Bronchus fibroblast of lung (primary cell): ENCODE measurements around the gene KIAA1217. TPM values are rescaled to one million over a fixed set of nuclear protein-coding genes. Genes with fewer than 3 reads are reported as not detected.

Source experiments
- total RNA-seq: library from RNA; depleted of rRNA; stranded (reverse); fragments of >200 nt; gene quantifications from 2 replicates; pipeline ENCODE4 v1.2.3, GENCODE V29; 2015

Gene KIAA1217, protein sequence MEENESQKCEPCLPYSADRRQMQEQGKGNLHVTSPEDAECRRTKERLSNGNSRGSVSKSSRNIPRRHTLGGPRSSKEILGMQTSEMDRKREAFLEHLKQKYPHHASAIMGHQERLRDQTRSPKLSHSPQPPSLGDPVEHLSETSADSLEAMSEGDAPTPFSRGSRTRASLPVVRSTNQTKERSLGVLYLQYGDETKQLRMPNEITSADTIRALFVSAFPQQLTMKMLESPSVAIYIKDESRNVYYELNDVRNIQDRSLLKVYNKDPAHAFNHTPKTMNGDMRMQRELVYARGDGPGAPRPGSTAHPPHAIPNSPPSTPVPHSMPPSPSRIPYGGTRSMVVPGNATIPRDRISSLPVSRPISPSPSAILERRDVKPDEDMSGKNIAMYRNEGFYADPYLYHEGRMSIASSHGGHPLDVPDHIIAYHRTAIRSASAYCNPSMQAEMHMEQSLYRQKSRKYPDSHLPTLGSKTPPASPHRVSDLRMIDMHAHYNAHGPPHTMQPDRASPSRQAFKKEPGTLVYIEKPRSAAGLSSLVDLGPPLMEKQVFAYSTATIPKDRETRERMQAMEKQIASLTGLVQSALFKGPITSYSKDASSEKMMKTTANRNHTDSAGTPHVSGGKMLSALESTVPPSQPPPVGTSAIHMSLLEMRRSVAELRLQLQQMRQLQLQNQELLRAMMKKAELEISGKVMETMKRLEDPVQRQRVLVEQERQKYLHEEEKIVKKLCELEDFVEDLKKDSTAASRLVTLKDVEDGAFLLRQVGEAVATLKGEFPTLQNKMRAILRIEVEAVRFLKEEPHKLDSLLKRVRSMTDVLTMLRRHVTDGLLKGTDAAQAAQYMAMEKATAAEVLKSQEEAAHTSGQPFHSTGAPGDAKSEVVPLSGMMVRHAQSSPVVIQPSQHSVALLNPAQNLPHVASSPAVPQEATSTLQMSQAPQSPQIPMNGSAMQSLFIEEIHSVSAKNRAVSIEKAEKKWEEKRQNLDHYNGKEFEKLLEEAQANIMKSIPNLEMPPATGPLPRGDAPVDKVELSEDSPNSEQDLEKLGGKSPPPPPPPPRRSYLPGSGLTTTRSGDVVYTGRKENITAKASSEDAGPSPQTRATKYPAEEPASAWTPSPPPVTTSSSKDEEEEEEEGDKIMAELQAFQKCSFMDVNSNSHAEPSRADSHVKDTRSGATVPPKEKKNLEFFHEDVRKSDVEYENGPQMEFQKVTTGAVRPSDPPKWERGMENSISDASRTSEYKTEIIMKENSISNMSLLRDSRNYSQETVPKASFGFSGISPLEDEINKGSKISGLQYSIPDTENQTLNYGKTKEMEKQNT (N-terminal part only)
- 3.9 and 5.2 TPM in 2 replicates for total RNA-seq

GRCh38 chr10:24208661-24209431 is at the start of gene KIAA1217:
Gene KIAA1217 (plus strand): TSS chr10:24209138. CDS start chr10:24209194, 56 bp downstream.

